Activated naive CD4-positive, alpha-beta T cell treated with anti-CD3 and anti-CD28 coated beads, Interleukin-2, amount 50 U/mL, for 16 hours (primary cell): ENCODE data around the gene USP48.
"Not testable (repeated sequence)": the region's sequence is repeated elsewhere in the genome, so short reads cannot be mapped to it uniquely, and the experiment has no call there.

Experiments
- DNase-seq: peaks from one replicate; pipeline ENCODE4 v3.0.0-alpha.2; 2020

USP48 gene

DNA sequence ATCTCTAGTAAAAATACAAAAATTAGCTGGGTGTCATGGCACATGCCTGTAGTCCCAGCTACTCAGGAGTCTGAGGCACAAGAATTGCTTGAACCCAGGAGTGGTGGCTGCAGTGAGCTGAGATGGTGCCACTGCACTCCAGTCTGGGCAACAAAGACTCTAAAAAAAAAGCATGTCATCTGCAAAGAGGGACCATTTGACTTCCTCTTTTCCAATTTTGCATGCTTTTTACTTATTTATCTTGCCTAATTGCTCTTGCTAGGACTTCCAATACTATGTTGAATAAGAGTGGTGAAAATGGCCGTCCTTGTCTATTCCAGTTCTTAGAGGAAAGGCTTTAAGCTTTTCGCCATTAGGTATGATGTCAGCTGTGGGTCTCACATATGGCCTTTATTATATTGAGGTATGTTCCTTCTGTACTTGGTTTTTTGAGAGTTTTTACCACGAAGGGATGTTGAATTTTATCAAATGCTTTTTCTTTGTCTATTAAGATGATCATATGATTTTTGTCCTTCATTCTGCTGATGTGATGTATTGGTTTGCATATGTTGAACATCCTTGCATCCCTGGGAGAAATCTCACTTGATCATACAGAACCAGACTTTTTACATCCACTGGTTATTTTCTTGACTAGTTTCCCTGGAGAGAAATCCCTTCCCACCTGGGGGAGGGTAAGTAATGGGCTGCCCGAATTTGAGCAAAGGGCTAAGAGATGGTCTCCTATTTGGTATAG, 96.8 kb downstream of the USP48 start:
- DNase-seq: no peak

DNA sequence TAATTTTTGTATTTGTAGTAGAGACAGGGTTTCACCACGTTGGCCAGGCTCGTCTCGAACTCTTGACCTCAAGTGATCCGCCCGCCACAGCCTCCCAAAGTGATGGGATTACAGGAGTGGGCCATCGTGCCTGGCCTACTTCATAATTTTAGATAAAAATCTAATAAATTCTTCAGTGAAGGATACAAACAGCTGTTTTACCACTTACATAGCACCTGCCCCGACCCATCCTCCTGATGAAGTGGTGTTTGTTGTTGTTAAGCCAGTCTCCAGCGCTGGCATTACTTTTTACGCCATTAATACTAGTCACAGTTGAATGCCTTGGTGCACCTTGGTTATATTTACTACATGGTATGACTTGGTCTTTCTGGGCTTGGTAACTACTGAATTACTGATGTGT, 101.5 kb downstream of the USP48 start:
- no peak for DNase-seq

DNA sequence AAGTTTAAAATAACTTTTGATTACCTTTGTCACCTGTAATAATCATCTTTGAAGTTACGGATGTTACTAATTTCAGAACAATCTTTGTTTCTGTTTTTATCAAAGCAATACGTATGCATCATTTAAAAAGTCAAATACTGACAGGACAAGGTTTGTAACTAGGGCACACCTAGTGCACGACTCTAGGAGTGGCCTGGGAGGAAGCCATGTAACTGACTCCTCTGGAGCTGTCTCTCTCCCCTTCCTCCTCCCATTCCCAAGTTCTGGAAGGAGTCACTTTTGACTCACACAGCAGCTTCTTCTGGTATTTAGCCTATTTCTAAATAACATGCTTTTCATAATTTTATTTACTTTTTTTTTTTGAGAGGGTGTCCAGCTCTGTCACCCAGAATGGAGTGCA, 102.0 kb downstream of the USP48 start:
- DNase-seq: no peak

DNA sequence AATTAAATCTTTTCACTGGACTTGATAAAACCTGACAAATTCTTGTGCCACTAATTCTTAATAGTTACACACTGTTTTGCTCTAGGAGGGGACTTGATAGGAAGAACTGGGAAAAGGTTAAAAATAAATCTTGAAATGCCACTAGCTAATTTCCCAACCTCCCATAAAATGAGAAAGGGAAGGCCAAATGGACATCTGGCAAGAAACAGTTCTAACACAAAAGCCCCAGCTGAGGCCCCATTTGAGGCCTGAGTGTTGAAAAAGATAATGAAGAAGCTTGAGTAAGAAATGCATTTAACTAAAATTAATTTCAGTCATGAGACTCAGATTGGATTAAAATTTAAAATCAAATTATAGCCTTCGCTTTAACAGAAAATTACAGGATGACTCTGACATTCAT, 102.6 kb downstream of the USP48 start:
- DNase-seq: no peak

DNA sequence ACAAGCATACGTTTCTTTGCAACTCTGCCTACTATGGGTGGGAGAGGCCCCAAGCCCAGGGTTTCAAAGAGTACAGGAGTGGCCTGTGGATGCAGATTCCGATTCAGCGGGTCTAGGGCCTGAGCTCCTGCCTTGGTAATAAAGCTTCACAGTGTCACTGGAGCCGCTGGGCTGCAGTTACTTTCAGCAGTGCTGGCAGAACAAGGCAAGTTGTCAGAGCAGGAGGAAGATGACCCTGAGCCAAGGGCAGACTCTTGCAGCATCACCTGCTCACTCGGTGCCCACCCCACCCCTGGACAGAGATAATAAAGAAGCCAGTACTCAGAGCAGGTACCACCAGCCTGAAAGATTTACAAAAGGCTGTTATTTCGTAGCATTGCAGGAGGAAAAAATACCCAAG, 105.8 kb downstream of the USP48 start:
- DNase-seq: no peak

DNA sequence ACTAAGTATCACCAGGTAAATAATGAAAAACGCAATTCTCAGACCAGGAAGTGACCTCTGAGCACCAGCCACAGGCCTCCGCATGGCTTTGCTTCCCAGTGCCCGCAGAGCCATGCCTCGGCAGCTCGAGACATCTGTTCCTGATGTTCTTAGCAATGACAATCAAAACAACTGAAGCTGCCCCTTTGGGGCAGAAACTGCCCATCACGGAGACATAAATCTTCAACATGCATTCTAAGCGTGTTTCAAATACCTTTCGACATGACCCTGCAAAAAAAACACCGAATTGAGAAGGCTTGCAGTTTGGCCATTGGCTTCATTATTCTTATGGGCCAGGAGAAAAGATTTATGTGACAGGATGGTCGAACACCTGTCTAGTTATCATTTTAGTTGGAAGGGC, 108.0 kb downstream of the USP48 start:
- DNase-seq: no peak

DNA sequence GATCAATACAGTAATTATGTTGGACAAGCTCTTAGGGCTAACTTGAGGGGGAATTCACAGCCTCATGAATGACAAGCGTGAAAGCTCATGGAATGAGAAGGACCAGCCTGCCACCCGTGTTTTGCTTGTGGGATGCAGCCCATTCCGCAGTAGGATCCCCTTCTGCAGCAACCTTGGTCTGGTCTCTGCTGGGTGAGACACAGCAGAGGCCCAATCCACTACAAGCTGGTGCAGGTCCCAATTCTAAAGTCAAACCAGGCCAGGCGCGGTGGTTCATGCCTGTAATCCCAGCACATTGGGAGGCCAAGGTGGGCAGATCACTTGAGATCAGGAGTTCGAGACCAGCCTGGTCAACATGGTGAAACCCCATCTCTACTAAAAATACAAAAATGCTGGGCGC, 109.1 kb downstream of the USP48 start:
- not testable (repeated sequence) for DNase-seq

DNA sequence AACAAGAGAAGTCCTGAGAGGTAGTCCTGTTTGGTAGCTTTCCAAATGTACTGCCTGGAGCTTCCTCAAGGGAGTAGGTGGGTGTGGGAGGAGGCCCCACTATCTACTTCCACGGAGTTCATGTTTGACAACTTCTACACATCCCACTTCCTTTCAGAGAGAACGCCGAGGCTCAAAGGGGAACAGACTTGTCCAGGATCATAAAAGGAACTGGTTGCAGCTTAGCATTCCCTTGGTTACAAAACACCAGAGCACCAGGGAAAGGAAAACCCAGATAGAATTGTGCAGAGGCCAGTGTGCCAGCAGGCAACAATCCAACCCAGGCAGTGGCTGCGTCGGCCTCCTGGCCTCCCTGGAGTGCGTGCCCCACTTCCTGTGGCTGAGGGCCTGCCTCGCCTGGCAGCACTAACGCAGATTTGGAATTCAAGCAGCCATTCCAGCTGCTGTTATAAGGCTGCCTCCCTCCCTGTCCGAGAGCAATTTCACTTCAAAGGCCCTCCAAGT, 109.6 kb downstream of the USP48 start:
- no peak for DNase-seq

DNA sequence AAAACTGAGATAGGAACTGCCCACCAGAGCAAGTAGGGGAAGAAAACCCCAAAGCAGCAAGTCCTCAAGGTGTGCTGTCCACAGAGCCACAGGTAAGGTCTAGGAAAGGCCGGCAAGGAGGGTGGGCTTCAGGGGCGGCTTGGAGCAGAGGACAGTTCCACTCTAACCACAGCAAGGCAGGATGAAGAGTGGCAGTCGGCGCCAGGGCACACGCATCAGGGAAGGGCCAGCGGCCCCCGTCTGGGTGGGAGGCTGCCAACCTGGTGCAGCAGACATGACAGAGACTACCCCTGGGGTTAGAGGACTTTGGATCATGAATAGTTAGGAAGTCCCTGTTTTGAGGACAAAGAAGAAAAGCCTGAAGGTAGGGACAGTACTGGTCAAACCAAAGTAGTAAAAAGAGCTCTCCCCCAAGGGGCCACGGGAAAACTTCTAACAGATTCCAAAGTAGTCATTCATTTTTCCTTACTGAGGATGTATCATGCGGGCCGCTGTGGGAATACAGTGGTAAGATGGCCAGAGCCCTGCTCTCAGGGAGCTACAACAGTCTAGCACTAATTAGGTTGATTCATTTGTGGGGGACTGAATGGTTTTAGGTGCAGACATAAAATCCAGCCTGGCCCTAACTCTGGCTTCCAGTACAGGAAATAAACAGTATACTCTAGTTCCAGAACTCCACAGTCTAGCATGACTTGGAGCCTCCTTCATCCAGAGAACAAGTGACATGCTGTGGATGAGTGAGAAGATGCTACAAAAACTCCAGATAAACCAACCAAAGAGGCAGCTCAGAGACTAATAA, 110.3 kb downstream of the USP48 start:
- no peak for DNase-seq

DNA sequence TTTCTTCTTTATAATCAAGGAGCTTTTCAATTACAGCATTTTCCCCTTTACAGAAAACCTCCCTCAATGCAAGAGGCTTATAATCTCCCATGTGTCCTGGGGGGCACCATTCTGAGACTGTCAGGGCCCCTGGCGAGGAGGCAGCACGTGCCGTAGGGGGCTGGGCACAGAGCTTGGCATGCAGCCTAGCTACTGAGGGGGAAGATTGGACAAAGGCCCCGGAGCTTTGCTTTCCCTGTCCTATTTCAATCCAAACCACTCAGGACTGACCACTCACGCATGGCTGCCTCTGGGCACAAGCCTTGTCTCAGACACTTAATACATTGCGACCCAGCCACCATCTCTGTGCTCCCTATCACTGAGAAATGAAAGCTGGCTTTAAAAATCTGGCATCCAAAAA, 111.0 kb downstream of the USP48 start:
- no peak for DNase-seq

DNA sequence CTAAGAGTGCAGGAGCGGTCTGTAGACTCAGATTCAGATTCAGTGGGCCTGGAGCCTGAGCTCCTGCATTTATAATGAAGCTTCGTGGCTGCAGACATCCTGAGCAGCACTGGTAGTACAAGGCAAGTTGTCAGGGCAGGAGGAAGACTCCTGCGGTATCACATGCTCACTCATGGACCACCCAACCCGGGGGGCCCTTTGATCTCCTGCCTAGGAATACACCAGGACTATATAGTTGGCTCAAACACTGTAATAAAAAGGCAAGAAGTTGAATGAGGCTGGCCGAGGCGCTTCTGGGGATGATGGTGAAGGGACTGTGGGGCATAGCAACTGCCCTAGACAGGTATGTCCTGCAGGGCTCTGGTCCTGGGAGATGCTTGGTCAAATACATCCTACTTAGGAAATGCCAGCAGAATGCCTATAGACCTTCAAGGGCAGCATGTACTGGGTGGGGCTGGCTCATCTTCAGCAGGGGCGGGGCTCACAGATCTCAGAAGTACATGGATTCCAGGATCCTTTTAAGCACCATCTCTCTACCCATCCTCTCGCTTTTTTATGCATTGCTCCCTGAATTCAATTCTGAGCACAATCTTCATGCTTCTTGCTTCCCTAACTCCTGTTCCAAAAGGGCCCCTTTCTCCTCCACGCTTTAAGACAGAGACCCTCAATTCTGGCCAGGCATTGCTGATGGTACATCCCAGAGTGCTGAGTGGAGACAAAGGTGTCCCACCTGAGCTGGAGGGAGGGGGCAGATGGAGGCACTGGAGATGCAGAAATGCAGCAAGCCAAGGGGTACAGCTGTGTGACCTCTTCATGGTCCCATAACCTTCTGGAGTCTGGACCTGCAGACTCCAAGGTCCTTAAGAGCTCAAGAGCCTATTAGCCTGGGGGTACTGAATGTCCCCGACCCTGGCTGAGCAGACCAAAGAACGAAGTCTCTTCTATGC, 111.7 kb downstream of the USP48 start:
- DNase-seq: no peak

DNA sequence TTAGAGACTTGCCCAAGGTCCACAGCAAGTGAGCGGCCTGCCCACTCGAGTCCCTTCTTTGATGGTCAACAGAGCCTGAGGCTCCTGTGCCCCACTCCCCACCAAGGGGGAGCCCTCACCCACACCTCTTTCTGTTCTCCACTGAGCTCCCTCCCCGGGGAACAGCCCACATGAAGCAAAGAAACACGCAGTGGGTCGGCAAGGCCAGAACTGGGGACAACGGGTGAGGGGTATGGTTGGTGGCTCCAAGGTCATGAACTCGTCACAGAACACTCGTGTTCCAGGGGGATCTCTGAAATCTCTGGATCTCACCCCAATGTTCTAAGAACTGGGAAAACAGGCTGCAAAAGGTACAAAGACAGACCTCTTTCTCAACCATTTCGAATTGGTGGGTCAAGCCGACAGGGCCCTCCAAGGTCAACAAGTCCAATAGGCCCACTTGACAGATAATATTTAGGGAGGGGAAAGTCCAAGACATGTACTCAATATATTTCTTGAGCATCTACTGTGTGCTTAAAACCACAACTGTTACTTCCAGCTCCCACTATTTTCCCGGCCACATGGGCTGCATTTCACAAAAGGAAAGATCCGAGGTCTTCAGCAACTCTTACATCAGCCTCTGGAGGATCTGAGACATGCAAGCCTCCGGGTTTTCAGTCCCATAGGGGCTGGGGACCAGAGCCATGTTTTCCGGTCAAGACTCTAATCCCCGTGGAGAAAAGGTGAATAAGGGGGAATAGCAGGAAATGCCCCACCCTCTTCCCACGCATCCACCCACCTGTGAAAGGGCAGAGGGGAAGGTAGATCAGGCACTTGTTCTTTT, 112.7 kb downstream of the USP48 start:
- DNase-seq: no peak

DNA sequence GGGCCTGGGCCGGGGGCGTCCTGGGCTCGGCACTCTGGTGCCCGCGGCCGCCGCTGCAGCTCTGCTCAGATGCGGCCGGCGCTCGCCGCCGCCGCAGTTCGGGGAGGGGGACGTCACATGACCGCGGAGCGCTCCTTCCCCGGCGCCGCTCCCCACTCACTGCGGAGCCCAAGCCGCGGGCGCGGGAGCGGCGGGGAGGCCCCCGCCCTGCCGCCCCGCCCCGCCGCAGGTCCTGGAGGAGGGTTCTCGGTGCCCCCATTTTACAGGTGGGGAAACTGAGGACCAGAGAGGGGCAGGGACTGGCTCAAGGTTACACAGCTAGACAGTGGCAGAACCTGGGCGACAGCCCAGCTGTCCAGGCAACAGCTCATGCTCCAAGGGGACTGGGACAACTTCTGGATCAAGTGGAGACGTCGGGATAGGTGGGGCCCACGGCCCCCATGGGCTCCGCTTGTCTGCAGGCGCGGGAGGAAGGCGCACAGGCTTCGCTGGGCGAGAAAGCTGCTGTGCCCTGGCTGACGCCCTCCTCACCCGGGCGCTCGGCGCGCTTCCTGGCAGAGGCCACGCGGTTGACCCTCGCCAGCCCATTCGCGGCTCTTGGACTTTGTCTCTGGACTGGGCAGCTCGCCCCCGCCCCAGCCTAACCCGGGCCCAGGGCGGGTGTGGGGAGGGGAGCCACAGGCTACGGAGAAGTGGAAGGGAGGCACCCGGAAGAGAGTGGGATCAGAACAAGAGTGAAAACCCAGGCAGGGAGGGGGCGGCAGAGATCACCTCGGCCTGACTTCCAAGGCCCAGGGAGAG, 113.5 kb downstream of the USP48 start, which contains the start of gene RAP1GAP:
TSS of gene RAP1GAP (minus strand) at position 100 of the 801 bp plus-strand sequence. CDS start 49,325 bp downstream, outside the sequence.
- DNase-seq: peak; percentile 37

DNA sequence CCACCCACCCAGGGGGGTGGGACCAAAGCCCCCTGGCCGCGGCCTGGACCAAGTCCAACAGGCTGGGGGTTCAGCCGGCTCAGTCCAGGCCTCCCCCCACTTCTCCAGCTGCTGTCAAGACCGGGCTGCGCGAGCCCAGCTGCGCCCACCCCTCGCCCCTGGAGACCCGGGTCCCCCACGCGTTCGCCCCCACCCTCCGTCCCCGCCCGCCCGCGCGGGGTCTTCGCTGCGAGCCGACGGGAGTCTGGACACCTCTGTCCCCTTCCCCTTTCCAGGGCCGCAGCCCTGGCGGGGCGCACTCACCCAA, 114.0 kb downstream of the USP48 start:
- DNase-seq: no peak

DNA sequence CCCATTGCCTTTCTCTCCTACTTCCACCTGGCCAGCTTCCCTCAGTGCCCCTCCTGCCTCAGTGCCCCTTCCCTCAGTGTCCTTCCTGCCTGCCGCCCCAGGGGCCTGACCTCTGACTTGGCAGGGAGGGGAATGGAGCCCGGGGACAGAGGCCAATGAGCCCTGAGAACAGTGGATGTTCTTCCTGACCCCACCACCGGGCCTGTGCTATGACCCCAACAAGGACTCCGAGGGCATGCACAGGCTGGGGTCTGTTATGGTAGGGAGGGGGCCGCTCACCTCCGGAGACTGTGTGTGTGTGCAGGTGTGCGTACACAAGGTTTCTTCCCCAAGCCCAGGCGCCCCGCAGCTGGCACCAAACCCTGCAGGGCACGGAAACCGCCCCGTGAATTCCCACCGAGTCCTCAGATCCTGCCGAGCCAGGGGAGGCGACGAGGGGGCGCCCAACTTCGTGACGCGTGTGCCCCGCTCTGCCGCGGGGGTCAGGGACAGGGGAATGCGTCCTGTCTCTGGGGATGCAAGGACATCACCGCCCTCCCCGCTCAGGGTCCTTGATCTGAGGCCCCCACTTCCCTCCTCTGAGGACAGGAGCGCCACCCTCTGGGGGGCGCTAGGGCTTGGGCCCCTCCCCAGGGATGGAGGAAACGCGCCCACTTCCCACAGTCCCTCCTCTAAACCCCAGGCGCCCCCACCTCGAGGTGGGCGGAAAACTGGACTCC, 114.6 kb downstream of the USP48 start:
- DNase-seq: no peak

DNA sequence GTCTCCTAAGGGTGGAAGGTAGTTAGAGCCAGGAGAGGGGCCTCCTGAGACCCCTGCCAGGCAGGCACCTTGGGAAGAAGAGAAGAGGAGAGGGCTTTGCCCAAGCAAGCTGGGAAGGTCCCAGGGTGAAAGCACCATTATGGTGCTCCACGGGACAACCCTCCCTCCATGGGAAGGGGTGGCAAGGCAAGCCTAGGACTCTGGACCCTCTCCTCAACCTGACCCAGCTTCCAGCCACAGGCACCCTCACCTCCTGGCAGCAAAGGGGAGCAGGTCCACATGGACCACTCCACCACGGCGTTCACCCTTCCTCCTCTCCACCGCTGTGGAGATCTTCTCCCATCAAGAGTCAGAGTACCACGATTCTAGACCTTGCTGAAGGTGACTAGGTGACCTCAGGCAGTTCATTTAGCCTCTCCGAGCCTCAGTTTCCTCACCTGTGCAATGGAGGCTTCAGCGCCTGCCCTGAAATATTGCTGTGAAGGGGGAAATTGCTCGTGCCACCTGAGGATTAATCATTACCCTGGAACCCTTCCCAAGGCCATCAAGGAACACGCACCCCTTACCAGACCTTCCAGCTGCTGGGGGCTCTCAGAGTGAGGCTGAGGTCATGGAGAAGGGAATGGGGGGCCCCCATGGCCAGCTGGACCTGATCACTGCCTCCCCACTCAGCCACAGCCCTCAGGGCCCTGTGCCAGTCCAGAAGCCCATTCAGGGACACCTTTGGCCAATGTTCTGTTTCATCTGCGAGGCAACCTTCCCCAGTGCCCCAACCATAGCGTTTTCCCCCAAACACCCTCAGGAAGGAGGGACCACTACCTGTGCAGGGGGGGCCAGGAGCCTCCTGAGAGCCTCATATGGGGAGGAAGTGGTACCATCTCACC, 115.4 kb downstream of the USP48 start:
- no peak for DNase-seq

DNA sequence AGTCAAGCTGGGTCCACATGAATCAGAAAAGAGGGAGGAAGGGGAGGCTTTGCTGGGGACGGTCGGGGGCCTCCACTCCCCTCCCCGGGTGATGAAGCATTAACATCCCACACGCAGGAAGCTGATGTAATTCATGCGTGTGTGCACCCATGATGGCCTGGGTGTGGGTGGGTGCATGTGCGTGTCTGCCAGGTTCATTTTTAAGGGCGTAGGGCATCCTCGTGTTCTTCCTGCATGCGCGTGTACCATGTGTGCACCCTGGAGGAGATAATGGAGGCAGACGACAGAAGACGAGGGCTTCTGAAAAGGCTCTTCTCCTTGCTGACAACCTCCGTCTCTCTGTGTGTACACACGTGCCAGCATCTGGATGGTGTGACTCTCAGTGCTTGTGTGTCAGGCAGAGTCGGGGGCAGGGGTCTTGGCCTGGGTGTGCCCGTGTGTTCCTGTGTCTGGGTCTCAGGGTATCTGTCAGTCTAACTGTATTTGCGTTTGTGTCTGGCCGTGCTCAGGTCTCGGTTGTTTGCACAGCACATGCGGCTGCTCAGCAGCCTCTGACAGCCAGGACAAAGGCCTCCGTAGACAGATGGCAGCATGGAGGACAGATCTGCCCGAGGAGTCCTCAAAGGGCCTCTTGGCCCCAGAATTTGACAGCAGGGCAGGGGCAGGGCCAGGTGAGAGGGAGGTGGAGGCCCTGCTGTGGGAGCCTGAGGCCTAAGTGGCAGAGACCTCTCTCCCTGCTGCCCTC, 116.2 kb downstream of the USP48 start:
- no peak for DNase-seq

DNA sequence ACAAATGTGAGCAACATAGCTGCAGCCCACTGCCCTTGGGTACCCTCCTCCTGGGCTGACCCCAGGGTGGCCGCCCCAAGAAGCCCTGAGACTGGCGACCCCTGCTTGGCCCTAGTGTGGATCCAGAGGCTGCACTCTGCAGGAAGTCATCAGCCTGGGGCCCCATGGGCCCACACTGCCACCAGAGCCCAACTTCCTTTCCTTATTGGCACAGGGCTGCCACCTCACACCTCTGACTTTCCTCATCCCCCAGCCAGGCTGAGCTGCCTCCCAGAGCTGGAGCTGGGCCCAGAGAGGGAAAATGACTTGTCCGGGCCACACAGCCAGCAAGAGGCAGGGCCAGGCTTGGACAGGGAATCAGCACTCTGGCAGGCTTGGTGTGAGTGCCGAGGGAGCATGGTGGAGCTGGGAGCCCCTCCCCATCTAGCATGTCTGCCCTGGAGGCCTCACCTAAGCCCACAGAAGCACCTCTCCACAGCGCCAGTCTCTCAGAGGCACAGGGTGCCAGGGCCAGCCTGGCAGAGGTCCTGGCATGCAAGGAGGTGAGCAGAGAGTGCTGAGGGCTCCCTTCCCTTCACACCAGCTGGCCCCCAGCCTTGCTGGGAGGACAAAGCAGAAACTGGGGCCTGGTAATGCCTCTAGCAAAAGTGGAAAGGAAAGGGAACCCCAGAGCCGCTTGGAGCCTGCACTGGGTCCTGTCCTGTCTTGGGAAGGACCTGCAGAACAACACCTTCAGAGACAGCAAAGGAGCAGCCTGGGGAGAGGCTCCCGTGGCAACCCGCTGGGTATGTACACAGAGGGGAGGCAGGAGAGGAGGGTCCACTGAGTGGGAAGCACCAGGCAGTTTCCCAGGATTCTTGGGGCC, 117.0 kb downstream of the USP48 start:
- DNase-seq: no peak
